Muscle of leg (tissue), 11 donors: ENCODE results near the gene MAP3K20. TPM values are rescaled to one million over a fixed set of nuclear protein-coding genes. Genes with fewer than 3 reads are reported as not detected.
A peak's percentile ranks its signal among the peaks of the same experiment; 100 is the strongest.

Source experiments
- DNase-seq: peaks from one replicate; pipeline ENCODE4 v3.0.0; 2013
- H3K27ac ChIP-seq: one replicate; pipeline ENCODE4 v1.5.1; 2013; ENCODE audit warnings: mild to moderate bottlenecking, low read length, control low read depth
- H3K27me3 ChIP-seq: one replicate; pipeline ENCODE4 v1.6.1; 2013; ENCODE audit warnings: low read length; ENCODE audit not compliant: control insufficient read depth, insufficient read depth
- H3K36me3 ChIP-seq: one replicate; pipeline ENCODE4 v1.6.1; 2013; ENCODE audit warnings: low read length; ENCODE audit not compliant: control insufficient read depth, insufficient read depth
- H3K4me1 ChIP-seq: one replicate; pipeline ENCODE4 v1.6.1; 2013; ENCODE audit warnings: low read length; ENCODE audit not compliant: control insufficient read depth, insufficient read depth
- H3K4me3 ChIP-seq: one replicate; pipeline ENCODE4 v1.5.1; 2013; ENCODE audit warnings: low read length, control low read depth
- H3K9me3 ChIP-seq: replicated peaks from 2 replicates; pipeline ENCODE4 v1.6.1; 2013; ENCODE audit warnings: low read depth, low read length; ENCODE audit not compliant: control insufficient read depth
- WGBS: methylation state at CpG from one replicate; pipeline ENCODE4 v1.1.5; 2013; ENCODE audit warnings: missing lambda C conversion rate; ENCODE audit not compliant: insufficient coverage; 5-methylcytosine and 5-hydroxymethylcytosine counted together
- polyA plus RNA-seq, 8 donors: library from polyadenylated mRNA; unstranded; fragments of 120-200 nt; gene quantifications; one replicate each; pipeline versions ENCODE4 v1.2.1 to v1.2.3, GENCODE V29; 2013; ENCODE audit warnings: inconsistent platforms in 1 of 8, low replicate concordance in 1 of 8; ENCODE audit not compliant: insufficient read length in 8 of 8, insufficient read depth in 1 of 8
- total RNA-seq: library from RNA; stranded (reverse); fragments of 120-200 nt; gene quantifications from one replicate; pipeline ENCODE4 v1.2.4, GENCODE V29; 2013

MAP3K20 gene
- total and polyA plus RNA-seq, 9 donors = 50.9 to 105 (median 84.2) TPM

GRCh38 chr2:173191601-173192000, 116.0 kb downstream of the MAP3K20 start:
- peaks cover 12% of the 10 kb centered on the region for H3K36me3 ChIP-seq
- WGBS = 60% methylated on average over 2 of the region's 3 CpGs
- H3K4me1 ChIP-seq = no peaks in the 10 kb centered on the region
- no peak overlapping the region for H3K27ac ChIP-seq
- DNase-seq = no peak
- H3K4me3 ChIP-seq = no peak overlapping the region
- no peaks in the 10 kb centered on the region for H3K27me3 ChIP-seq
- H3K9me3 ChIP-seq = no peaks in the 10 kb centered on the region

GRCh38 chr2:173192071-173192470, 116.4 kb downstream of the MAP3K20 start:
- Histone ChIP-seq H3K36me3 (peaks cover 13% of the 10 kb centered on the region), H3K27ac (no peak overlapping the region), H3K4me3 (no peak overlapping the region), H3K27me3 (no peaks in the 10 kb centered on the region), H3K9me3 (no peaks in the 10 kb centered on the region), H3K4me1 (no peaks in the 10 kb centered on the region)
- no CpG with 5 or more reads among the region's 4 CpGs for WGBS
- DNase-seq = no peak

DNA sequence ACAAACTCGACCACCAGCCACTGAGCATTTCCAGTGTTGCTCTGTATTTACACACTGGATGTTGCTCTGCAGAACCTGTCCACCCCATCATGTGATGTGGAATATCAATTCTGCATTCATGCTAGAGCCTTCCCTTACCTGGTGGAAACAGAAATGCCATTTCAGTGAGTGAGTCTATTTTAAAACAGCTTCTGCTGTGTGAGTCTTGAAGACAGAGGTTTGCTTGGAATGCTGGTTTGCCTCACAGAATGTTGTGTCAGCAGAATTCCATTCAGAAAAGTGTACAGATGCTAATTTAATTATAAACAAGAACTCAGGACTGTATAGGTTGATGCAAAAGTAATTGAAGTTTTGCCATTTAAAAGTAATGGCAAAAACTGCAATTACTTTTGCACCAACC, 118.3 kb downstream of the MAP3K20 start:
- Histone ChIP-seq H3K27me3 (no peaks in the 10 kb centered on the region), H3K4me3 (no peak overlapping the region), H3K4me1 (no peaks in the 10 kb centered on the region), H3K36me3 (peaks cover 20% of the 10 kb centered on the region), H3K9me3 (no peaks in the 10 kb centered on the region), H3K27ac (no peak overlapping the region)
- WGBS = no CpG with 5 or more reads among the region's 1 CpG
- DNase-seq = no peak

GRCh38 chr2:173195100-173195499, 119.5 kb downstream of the MAP3K20 start:
- Histone ChIP-seq H3K27me3 (no peaks in the 10 kb centered on the region), H3K9me3 (no peaks in the 10 kb centered on the region), H3K36me3 (peaks cover 20% of the 10 kb centered on the region), H3K27ac (no peak overlapping the region), H3K4me3 (no peak overlapping the region), H3K4me1 (no peaks in the 10 kb centered on the region)
- DNase-seq = no peak
- no CpG with 5 or more reads among the region's 3 CpGs for WGBS

- Histone ChIP-seq H3K27ac (no peak overlapping the region), H3K9me3 (no peaks in the 10 kb centered on the region), H3K4me3 (no peak overlapping the region), H3K4me1 (no peaks in the 10 kb centered on the region), H3K36me3 (peaks cover 18% of the 10 kb centered on the region), H3K27me3 (no peaks in the 10 kb centered on the region)
- 81% methylated on average over 4 of the region's 6 CpGs for WGBS
- DNase-seq = no peak
These were observed 120.4 kb downstream of the MAP3K20 start for GRCh38 chr2:173196080-173196479.

- no peak overlapping the region for H3K27ac ChIP-seq
These were observed 121.0 kb downstream of the MAP3K20 start for GRCh38 chr2:173196638-173197037.

GRCh38 chr2:173198327-173198726, 122.7 kb downstream of the MAP3K20 start:
- Histone ChIP-seq H3K9me3 (no peaks in the 10 kb centered on the region), H3K27me3 (no peaks in the 10 kb centered on the region), H3K36me3 (peaks cover 8% of the 10 kb centered on the region), H3K27ac (no peak overlapping the region), H3K4me1 (no peaks in the 10 kb centered on the region), H3K4me3 (no peak overlapping the region)
- 100% methylated on average over 3 of the region's 7 CpGs for WGBS
- no peak for DNase-seq

More at GRCh38 chr2:173196638-173197037, 121.0 kb downstream of the MAP3K20 start:
- Histone ChIP-seq H3K9me3 (no peaks in the 10 kb centered on the region), H3K27me3 (no peaks in the 10 kb centered on the region), H3K4me3 (no peak overlapping the region), H3K36me3 (peaks cover 13% of the 10 kb centered on the region), H3K4me1 (no peaks in the 10 kb centered on the region)
- DNase-seq = no peak
- WGBS = 81% methylated on average over 3 of the region's 4 CpGs

GRCh38 chr2:173199294-173199693, 123.6 kb downstream of the MAP3K20 start:
- no peak overlapping the region for H3K27ac ChIP-seq
- H3K9me3 ChIP-seq = no peaks in the 10 kb centered on the region
- H3K4me1 ChIP-seq = no peaks in the 10 kb centered on the region
- H3K4me3 ChIP-seq = no peak overlapping the region
- no peaks in the 10 kb centered on the region for H3K27me3 ChIP-seq
- no CpG with 5 or more reads among the region's 1 CpG for WGBS
- peaks cover 8% of the 10 kb centered on the region for H3K36me3 ChIP-seq
- no peak for DNase-seq

DNA sequence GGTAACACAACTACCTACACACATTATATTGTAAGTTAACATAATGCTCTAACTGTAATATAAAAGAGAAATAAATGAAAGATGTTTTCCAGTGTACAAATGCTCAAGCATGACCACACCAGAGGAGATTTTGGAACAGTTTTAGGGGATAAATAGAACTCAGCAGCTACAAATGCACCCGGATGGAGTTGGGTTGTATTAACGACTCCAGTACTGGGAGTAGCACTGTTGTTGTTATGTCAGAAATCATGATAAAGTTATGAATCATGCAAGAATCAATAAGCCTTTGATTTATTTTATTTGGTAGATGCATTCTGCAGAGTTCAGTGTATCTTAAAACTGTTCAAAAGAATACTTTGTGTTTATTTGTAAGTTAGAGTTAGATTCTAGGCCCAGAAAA, 126.9 kb downstream of the MAP3K20 start:
- Histone ChIP-seq H3K36me3 (peaks cover 6% of the 10 kb centered on the region), H3K27me3 (no peaks in the 10 kb centered on the region), H3K4me1 (peaks cover 2% of the 10 kb centered on the region), H3K27ac (no peak overlapping the region), H3K9me3 (no peaks in the 10 kb centered on the region), H3K4me3 (no peak overlapping the region)
- no peak for DNase-seq
- 70% methylated on average over 2 of the region's 2 CpGs for WGBS

GRCh38 chr2:173204316-173204715, 128.7 kb downstream of the MAP3K20 start:
- Histone ChIP-seq H3K27ac (no peak overlapping the region), H3K4me3 (no peak overlapping the region), H3K9me3 (no peaks in the 10 kb centered on the region), H3K4me1 (peaks cover 2% of the 10 kb centered on the region), H3K27me3 (no peaks in the 10 kb centered on the region), H3K36me3 (no peaks in the 10 kb centered on the region)
- WGBS = no CpG with 5 or more reads among the region's 2 CpGs
- peak; percentile 34 for DNase-seq

DNA sequence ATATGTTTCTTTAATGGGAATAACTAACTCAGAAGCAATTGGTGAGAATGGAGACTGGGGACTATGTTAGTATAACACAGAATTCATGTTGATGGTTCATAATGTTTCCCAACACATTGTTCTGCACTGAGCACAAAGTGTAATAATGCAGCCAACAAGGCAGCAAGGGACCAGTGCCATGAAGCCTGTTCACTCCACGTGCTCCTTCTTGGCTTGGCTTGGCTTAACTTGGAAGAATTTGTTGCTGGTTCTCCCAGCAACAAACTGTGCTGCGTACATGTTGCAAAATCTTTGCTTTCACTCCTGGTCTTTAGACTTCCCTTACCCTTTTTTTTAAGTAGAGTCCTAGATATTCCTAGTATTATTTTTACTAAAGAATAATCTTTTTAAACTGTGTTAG, 129.7 kb downstream of the MAP3K20 start:
- Histone ChIP-seq H3K4me1 (peaks cover 2% of the 10 kb centered on the region), H3K27me3 (no peaks in the 10 kb centered on the region), H3K27ac (no peak overlapping the region), H3K36me3 (no peaks in the 10 kb centered on the region), H3K4me3 (no peak overlapping the region), H3K9me3 (no peaks in the 10 kb centered on the region)
- WGBS = 0% methylated on average over 1 of the region's 2 CpGs
- peak; percentile 92 for DNase-seq
